8988T (cell line): ENCODE results near the gene CHST5.
"Not testable (repeated sequence)": the region's sequence is repeated elsewhere in the genome, so short reads cannot be mapped to it uniquely, and the experiment has no call there.

Experiments used
- DNase-seq: peaks from one replicate; pipeline ENCODE4 v3.0.0; 2011

CHST5 gene

DNA sequence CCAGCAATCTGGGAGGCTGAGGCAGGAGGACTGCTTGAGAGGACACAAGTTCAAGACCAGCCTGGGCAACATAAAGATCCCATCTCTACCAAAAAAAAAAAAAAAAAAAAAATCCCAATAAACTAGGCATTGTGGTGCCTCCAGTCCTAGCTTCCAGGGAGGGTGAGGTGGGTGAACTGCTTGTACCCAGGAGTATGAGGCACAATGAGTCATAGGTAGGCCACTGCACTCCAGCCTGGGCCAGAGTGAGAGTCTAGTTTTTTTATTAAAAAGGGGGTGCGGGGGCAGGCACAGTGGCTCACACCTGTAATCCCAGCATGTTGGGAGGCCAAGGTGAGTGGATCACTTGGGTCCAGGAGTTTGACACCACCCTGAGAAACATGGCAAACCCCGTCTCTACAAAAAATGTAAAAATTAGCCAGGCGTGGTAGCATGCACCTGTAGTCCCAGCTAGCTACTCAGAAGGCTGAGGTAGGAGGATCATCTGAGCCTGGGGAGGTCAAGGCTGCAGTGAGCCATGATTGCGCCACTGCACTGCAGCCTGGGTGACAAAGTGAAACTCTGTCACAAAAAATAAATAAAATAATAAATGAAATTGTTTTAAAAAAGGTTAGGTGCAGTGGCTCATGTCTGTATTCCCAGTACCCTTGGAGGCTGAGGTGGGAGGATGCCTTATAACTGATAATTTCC, 32.8 kb downstream of the CHST5 start:
- DNase-seq, result no peak

DNA sequence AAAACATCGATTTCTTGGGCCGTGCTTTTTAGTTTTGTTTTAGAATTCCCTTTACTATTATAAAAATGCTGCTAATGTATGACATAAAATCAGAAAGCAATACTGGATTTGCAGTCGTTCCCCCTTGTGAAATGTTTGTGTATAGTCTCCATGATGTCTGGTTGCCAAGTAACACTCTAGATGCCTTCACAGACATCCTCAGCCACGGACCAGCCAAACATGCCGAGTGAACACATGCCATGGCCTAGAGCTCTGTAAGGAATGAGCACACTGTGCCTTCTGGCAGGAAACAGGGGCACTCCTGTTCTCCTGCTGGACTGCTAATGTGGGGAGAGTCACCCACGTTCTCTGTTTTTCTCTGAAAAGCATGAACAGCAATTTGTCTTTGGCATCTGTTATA, 34.1 kb downstream of the CHST5 start:
- DNase-seq, result not testable (repeated sequence)

DNA sequence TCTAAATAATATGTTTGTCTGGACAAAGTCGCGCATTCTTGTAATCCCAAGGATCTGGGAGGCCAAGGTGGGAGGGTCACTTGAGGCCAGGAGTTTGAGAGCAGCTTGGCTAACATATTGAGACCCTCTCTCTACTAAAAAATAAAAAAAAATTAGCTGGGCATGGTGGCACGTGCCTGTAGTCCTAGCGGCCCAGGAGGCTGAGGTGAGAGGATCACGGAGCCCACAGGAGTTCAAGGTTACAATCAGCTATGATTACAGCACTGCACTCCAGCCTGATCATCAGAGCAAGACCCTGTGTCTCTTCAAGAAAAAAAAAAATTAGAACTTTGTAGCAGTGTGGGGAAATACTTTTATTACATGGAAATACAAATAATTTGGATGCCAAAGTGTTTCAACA, 34.5 kb downstream of the CHST5 start:
- DNase-seq, result no peak

DNA sequence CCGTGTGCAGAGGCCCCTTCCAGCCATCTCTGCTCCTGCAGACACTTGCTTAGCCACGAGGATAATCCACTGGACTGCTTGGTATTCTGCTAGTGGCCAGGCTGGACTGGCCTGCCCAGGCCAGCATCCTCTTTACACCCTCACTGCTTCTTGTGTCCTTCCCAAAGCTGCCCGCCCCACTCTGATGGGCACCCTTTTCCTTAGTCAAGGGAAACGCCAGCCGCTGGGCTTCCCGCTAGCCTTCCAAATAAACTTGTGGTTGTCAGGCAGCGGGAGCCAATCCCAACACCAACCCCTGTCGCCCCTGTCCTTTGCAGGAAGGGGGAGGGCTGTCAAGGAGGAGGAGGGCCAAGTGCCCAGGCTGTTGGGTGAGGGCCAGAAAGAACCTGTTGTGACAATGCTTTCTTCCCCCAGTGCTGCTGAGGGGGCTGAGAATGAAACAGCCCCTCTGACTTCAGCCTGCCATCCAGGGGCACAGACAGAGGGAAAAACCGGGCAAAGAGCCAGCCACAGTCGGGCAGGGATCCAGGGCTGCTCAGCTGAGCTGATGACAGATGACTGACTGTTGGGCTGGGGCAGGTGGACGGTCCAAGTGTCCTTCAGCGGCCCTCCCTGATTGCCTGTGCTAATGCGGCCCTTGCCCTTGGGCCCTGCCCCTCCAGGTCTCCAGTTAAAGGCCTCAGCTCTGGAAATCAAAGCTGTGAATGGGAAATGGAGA, 37.1 kb downstream of the CHST5 start:
- DNase-seq, result not testable (repeated sequence)

DNA sequence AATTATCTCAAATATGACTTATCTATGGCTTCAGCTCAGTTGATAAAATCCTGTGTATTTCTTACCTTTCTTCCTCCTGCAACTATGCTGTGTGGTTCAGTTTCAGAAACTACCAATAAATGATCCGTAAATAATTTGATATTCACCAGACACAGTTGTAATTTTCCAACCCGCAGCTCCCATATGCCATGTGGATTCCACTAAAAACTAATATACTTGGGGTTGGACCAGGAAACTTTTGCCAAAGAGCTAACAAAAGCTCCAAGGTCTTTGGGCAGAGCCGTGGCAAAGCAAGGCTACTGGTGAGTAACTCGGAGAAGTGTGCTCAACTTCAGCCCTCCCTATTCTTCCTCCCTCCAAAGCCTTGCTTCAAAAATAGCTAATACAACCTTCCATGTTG, 38.4 kb downstream of the CHST5 start:
- DNase-seq, result no peak

DNA sequence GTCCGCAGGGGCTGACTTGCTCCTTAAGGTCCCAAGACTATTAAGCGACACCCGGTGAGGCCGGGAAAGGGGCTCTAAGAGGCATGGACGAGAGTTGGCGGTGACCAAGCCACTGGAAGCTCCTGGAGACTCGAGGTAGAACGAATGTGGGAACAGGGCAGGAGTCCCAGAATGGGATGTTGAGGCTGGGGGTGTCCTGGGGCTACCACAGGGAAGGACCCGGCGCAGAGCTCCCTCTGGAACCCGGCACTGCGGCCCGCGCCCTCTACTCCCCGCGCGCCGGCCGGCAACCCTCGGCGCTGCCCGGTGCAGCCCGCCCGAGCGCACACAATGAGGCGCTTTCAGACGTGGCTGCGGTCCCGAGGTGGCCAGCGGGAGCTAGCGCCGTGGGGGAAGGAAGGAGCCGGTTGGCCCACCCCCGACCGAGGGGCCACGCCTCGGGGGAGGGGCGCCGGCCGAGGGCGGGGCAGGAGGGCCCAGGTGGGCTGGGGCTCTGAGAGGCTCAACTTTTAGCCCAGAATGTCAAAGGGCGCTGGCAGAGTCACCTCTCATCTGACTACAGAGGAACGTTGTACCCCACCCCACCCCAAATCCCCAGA, 40.7 kb downstream of the CHST5 start, which contains the start of gene CHST6:
TSS of gene CHST6 (minus strand) at position 366 of the 599 bp plus-strand sequence. CDS start 15,613 bp downstream, outside the sequence.
- peak; percentile 60 for DNase-seq

DNA sequence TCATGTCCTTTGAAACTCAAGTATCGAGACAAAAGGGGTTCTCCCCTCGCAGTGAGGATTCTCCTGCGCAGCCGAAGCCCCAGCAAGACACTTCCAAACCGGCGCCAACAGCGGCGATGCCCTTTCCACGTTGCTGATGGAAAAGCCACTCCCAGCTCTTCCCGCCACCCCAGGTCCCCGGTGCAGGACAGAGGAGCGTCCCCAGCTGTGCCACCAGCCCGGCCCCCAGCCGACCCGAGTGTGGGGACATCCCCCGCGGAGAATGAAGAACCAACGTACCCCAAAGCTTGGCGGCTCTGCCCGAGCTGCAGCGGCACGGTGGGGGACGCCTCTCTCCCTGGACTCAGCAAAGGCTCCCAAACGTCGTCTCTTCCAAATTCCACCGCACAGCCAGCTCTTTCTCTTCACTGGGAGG, 41.2 kb downstream of the CHST5 start:
- no peak for DNase-seq

DNA sequence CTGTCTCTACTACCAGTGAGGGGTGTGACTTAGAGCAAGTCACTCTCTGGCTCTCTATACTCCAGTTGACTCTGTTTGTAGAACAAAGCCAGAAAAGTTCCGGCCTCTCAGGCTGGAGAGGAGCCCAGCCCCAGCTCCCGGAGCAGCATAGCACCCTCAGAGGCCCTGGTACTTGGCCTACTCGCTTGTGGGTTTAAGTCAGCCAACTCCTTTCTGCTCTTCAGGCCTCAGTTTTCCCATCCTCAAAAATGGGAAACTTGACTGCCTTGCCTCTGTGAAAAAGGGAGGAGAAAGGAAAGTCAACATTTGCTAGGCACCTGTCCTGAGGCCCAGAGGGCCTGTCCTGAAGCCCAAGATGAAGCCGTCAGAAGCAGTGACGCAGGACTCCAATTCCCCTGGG, 41.7 kb downstream of the CHST5 start:
- DNase-seq, result no peak

DNA sequence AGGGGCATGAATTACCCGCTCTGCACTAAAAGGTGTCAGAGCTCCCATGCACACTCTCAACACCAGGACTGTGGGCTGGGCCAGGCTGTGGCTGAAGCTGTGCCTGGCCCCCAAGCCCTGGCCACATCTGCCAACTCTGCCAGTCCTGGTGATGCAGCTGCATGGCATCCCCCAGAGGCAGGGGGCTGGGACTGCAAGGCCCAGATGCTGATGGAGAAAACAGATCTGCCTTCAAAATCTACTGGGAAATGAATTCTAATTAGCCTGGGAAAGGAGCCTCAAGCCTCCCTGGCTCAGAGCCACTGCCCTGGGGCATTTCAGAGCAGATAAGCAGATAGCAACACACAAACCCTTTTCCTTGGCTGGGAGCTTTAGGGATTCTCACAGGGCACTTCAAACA, 44.0 kb downstream of the CHST5 start:
- peak; percentile 92 for DNase-seq

DNA sequence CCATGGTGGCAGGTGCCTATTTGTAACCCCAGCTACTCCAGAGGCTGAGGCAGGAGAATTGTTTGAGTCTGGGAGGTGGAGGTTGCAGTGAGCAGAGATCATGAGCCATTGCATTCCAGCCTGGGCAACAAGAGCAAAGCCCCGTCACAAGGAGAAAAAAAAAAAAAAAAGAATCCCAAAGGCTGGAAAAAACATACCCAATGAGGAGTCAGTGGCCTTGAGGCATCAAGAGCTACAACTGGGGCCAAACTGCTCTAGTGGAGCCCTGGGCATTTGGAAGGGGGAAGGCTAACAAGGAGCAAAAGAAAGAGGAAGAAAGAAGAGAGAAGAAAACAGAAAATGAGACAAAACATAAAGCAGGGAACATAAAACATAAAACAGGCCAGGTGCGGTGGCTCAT, 47.6 kb downstream of the CHST5 start:
- no peak for DNase-seq

DNA sequence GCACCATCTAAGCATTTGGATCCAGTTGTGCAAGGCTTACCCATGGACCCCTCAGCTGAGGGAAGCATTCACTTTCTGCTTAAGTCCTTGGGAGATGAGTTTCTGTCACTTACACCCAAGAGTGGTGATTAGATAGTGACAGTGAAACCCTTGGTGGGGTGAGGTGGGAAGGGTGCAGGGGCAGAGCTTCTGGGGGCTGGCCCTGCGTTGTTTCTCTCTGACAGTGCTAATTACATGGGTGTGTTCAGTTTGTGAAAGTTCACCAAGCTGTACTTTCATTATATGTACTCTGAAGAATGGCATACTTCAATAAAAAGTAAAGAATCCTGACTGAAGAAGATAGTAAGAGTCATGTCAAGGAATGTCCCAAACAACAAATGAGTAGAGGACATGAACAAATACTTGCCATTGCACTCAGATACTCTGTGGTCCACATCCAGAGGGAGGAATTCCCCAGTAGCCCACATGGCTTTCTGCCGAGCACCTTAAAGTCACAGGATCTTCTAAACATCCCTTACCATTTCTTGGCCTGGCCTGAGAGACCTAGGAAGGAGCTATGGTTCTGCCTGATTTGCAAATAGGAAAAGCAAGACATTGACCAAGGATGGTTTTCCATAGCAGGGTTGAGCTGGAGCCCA, 49.1 kb downstream of the CHST5 start:
- DNase-seq, result no peak

DNA sequence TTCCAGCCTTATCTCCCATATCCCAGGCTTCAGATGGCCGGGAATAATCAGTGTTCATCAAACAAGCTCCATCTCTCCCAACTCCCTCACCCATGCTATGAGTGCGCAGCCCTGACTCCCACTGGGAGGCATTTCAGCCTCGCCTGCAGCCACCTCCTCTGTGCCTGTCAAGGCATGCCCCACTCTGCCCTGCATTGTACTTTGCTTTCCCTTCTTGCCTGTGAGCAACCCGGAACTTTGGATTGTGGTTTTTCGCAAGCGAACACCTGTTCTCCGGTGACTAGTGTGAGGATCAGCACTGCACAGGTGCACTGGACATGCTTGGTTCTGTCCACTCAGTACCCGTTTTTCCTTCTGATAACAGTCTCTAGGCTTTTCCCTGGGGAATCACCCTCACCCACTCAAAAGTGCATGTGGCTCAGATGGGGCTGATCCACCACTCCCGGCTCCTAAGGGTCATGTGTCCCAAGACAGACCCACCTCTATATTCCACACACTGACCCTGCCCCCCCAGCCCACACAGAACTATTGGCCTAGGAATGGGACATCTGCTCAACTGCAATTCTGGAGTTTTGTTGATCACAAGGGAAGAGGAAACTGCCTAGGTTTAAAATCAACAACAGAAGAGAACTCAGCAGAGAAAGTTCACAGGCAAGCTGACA, 49.8 kb downstream of the CHST5 start:
- no peak for DNase-seq

DNA sequence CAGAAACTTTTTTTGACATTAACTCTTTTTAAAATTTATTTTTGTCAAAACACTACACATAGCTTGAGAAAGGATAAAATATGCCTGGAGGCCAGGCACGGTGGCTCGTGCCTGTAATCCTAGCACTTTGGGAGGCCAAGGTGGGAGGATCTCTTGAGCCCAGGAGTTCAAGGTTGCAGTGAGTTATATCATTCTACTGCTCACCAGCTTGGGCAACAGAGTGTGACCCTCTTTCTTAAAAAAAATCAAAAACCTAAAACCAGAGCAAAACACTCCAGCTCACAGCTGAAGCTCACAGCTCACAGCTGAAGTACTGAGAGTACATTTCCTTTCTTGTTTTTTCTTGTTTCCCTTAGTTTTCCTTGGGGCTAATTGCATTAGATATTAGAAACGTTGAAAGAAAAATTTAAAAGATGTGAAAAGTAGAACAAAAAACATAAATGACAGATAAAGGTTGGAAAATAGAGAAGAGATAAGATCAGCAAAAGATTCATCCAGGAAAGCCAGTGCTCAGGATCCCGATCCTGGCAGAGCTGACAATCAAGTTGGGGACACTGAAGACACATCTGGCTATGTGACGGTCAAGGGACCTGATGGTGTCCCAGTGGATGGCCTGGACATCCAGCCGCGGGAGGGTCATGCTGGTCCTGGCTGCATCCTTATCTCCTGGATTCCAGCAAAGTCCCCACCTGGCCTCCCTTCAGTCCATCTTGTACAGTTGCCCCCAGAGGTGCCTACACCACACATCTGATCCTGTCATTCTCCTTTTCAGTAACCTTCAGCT, 50.5 kb downstream of the CHST5 start:
- DNase-seq, result no peak

DNA sequence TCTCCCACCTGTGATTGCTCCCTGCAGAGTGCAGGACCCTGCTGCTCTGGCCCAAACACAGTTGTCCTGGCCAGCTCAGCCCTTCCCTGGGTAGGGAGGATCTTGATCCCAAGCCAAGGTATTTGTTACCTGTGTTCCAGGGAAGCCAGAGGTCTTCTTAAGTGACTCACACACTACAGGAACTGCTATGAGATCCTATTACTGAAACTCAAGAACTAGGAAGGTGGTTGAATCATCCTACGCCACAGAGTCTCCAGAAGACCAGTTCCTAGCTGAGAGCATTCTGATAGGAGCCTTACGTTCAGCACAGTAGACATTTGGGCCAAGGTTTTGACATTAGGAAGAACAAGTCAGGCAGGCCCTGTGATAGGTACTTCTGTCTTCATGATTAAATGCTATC, 52.7 kb downstream of the CHST5 start:
- DNase-seq, result peak; percentile 76

DNA sequence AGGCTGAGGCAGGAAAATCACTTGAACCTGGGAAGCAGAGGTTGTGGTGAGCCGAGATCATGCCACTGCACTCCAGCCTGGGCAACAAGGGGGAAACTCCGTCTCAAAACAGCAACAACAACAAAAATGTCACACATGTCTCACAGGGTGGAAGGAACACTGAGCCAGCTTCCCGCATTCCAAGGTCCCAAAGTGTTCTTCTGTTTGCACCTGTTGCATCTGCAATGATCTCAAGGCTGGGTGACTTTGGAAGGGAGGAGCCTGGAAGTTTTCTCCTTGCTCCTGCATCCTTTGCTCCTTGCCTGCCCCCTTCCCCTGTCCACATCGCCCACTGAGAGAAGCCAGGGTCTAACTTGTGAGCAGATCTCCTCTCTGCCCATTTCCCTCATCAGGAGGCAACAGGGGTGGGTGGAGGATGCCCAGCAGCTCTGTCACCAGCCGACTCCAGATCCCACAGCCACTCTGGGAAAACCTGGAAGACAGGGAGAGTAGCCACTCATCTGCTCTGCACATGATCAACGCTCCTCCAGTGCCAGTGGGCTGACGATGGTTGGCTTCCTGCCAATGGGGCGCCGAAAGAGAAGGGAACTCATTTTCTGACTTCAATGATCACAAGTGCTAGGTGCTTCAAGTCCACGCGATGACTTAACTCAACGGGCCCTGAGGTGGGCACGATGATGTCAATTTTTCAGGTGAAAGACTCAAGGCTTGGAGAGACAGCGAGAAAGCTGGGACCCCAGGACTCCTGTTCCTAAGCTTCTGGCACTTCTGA, 53.3 kb downstream of the CHST5 start:
- peak; percentile 24 for DNase-seq

DNA sequence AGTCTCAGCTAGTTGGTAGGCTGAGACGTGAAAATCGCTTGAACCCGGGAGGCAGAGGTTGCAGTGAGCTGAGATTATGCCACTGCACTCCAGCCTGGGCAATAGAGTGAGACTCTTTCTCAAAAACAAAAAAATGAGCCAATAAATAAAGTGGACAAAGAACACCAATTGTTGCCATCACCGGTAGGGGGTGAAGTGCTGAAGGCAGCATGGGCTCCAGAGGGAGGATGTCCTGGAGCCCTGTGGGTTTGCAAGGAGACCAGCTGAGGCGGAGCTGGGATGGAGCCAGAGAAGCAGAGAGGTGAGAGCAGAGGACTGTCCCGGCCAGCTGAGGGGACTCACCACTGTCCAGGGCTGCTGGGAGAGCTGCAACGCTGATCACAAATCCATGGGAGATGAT, 54.4 kb downstream of the CHST5 start:
- no peak for DNase-seq

DNA sequence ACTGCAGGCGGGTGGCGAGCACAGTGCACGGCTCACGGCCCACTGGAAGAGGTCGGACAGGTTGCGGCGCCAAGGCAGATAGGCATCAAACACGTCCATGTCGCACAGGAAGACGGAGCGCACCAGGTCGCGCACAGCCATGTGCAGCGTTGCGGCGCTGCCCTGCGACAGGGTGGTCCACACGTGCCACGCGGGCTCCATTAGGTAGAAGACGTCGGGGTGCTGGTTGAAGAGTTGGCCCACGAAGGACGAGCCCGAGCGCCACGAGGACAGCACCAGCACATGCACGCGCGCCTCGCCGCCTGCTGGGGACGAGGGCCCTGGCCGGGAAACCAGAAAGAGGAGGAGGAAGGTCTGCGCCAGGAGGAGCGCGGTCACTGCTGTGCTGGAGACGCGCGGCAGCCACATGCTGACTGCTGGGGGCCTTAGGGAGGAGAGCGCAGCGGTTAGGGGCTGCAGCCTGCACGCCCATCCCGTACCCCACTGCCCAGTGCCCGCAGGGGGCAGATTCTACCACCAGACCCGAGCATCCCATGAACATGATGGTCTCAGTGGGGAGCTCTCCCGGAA, 56.4 kb downstream of the CHST5 start:
- DNase-seq, result no peak
